Astrocyte (in vitro differentiated cells and primary cell): Measurements from ENCODE around the gene SNCA. TPM values are rescaled to one million over a fixed set of nuclear protein-coding genes. Genes with fewer than 3 reads are reported as not detected.

Source experiments
- DNase-seq: peaks from one replicate; pipeline ENCODE4 v3.0.0-alpha.2; 2010; ENCODE audit warnings: low read depth
- FAIRE-seq: peaks from 2 replicates; lab custom pipeline; 2011; peaks lifted over from hg19 to GRCh38; lab: Jason Lieb, UNC
- H2AFZ ChIP-seq: 2 replicates; pipeline ENCODE4 v1.6.0; 2012; ENCODE audit warnings: low read depth, low read length, inconsistent platforms
- H3K27ac ChIP-seq: 2 replicates; pipeline ENCODE4 v1.5.1; 2011; ENCODE audit warnings: low read depth, low read length, inconsistent platforms
- H3K27me3 ChIP-seq: 2 replicates; pipeline ENCODE4 v1.6.0; 2011; ENCODE audit warnings: low read length, inconsistent platforms; ENCODE audit not compliant: insufficient read depth
- H3K36me3 ChIP-seq: 2 replicates; pipeline ENCODE4 v1.5.1; 2011; ENCODE audit warnings: low read length, inconsistent platforms; ENCODE audit not compliant: insufficient read depth
- H3K4me1 ChIP-seq: 2 replicates; pipeline ENCODE4 v1.5.1; 2011; ENCODE audit warnings: low read length, inconsistent platforms; ENCODE audit not compliant: insufficient read depth
- H3K4me2 ChIP-seq: 2 replicates; pipeline ENCODE4 v1.6.0; 2012; ENCODE audit warnings: low read length, inconsistent platforms
- H3K4me3 ChIP-seq: 2 replicates; pipeline ENCODE4 v1.5.1; 2011; ENCODE audit warnings: low read depth, mild to moderate bottlenecking, low read length, inconsistent platforms; ENCODE audit not compliant: insufficient read depth
- H3K79me2 ChIP-seq: 2 replicates; pipeline ENCODE4 v1.6.0; 2012; ENCODE audit warnings: mild to moderate bottlenecking, low read length, inconsistent platforms; ENCODE audit not compliant: insufficient read depth
- H3K9ac ChIP-seq: 2 replicates; pipeline ENCODE4 v1.6.0; 2012; ENCODE audit warnings: mild to moderate bottlenecking, low read length, inconsistent platforms
- H3K9me3 ChIP-seq: 2 replicates; pipeline ENCODE4 v1.5.1; 2012; ENCODE audit warnings: low read depth, mild to moderate bottlenecking, low read length, inconsistent platforms; ENCODE audit not compliant: insufficient read depth
- H4K20me1 ChIP-seq: 2 replicates; pipeline ENCODE4 v1.6.0; 2012; ENCODE audit warnings: low read length, inconsistent platforms; ENCODE audit not compliant: insufficient read depth
- H3K27ac Mint-ChIP-seq: one replicate; pipeline ENCODE4 v1.8.0; 2021; ENCODE audit warnings: mild to moderate bottlenecking, mixed read lengths; ENCODE audit not compliant: unreplicated experiment
- H3K27me3 Mint-ChIP-seq: one replicate; pipeline ENCODE4 v1.8.0; 2021; ENCODE audit warnings: low read depth, mixed read lengths; ENCODE audit not compliant: unreplicated experiment
- H3K36me3 Mint-ChIP-seq: one replicate; pipeline ENCODE4 v1.8.0; 2021; ENCODE audit warnings: low read depth, mixed read lengths; ENCODE audit not compliant: unreplicated experiment
- H3K4me1 Mint-ChIP-seq: one replicate; pipeline ENCODE4 v1.8.0; 2021; ENCODE audit warnings: low read depth, mixed read lengths; ENCODE audit not compliant: unreplicated experiment
- H3K4me3 Mint-ChIP-seq: one replicate; pipeline ENCODE4 v1.8.0; 2021; ENCODE audit warnings: mild to moderate bottlenecking, moderate library complexity, mixed read lengths; ENCODE audit not compliant: unreplicated experiment
- H3K9me3 Mint-ChIP-seq: one replicate; pipeline ENCODE4 v1.8.0; 2021; ENCODE audit warnings: mild to moderate bottlenecking, mixed read lengths; ENCODE audit not compliant: unreplicated experiment
- EZH2 ChIP-seq: IDR thresholded peaks from 2 replicates; pipeline ENCODE4 v1.6.1; 2012; ENCODE audit warnings: mild to moderate bottlenecking, low read length, inconsistent platforms; ENCODE audit not compliant: insufficient read depth
- total RNA-seq: library from RNA; stranded (reverse); gene quantifications from 2 replicates; pipeline ENCODE4 v1.2.1, GENCODE V29; 2021
- TF ChIP-seq, protein P1 (sequence below): IDR thresholded peaks from 2 replicates; pipeline ENCODE4 v1.5.1; 2011; ENCODE audit warnings: low read depth, mild to moderate bottlenecking, inconsistent platforms, low read length, moderate library complexity; ENCODE audit not compliant: insufficient read depth

SNCA gene
- total RNA-seq, 1 donor from 2014 or later, result 27.3 TPM

DNA sequence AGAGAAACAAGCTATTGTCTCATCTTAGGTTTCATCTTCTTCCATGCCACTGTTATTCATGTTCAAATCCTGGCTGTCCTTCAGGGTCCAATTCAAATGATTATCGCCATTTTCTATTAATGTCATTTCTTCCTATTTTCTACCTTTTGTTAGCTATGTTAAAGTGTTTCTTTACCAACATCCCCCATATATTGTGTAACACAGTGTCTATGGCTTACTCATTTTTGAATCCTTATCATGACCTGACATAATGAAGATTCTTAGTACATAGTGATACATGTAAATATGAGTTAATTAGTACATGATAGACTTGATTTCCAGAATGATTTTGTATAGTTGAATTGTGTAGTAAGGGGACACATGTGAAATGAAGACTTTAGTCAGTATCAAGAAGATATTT, 152.4 kb downstream of the SNCA start:
- peaks cover 15% of the 10 kb centered on the region for H3K36me3 Mint-ChIP-seq
- Histone ChIP-seq H3K4me1 (no peaks in the 10 kb centered on the region), H3K79me2 (no peaks in the 10 kb centered on the region), H3K36me3 (no peaks in the 10 kb centered on the region), H2AFZ (no peak overlapping the region), H3K27ac (no peak overlapping the region), H3K4me3 (no peak overlapping the region), H3K27me3 (no peaks in the 10 kb centered on the region), H3K9me3 (no peaks in the 10 kb centered on the region), H3K9ac (no peak overlapping the region), H4K20me1 (no peaks in the 10 kb centered on the region), H3K4me2 (no peak overlapping the region)
- DNase-seq, result no peak
- no peak for TF ChIP-seq EZH2
- TF ChIP-seq, protein P1, sequence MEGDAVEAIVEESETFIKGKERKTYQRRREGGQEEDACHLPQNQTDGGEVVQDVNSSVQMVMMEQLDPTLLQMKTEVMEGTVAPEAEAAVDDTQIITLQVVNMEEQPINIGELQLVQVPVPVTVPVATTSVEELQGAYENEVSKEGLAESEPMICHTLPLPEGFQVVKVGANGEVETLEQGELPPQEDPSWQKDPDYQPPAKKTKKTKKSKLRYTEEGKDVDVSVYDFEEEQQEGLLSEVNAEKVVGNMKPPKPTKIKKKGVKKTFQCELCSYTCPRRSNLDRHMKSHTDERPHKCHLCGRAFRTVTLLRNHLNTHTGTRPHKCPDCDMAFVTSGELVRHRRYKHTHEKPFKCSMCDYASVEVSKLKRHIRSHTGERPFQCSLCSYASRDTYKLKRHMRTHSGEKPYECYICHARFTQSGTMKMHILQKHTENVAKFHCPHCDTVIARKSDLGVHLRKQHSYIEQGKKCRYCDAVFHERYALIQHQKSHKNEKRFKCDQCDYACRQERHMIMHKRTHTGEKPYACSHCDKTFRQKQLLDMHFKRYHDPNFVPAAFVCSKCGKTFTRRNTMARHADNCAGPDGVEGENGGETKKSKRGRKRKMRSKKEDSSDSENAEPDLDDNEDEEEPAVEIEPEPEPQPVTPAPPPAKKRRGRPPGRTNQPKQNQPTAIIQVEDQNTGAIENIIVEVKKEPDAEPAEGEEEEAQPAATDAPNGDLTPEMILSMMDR, result no peak
- no peak for FAIRE-seq
- peak overlapping the region; percentile 82 for H3K4me3 Mint-ChIP-seq
- H3K27ac Mint-ChIP-seq, result no peak overlapping the region
- peaks cover 3% of the 10 kb centered on the region for H3K4me1 Mint-ChIP-seq
- H3K27me3 Mint-ChIP-seq, result no peaks in the 10 kb centered on the region
- H3K9me3 Mint-ChIP-seq, result no peaks in the 10 kb centered on the region

DNA sequence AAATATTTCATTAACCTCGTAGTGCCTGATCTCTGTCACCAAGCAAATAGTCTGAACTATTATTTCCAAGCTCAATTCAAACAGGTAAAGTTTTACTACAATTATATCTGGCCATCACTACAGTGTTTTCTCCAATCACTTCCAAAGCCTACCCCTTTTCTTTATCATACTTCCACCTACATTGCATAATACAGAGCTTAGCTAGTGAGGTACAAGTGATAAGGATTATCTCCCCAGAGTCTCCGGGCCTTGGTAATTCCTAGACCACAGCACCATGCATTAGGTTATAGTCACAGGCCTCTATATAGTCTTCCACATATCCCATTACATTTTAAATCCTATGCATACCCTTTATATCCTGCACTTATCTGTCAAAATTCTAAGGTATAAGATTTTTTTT, 154.2 kb downstream of the SNCA start:
- H3K4me3 ChIP-seq, result no peak overlapping the region
- Mint-ChIP-seq H3K4me3 (peak overlapping the region; percentile 82), H3K36me3 (peaks cover 13% of the 10 kb centered on the region), H3K27ac (no peak overlapping the region), H3K9me3 (no peaks in the 10 kb centered on the region), H3K27me3 (no peaks in the 10 kb centered on the region), H3K4me1 (peaks cover 3% of the 10 kb centered on the region)
- H3K27ac ChIP-seq, result no peak overlapping the region
- no peaks in the 10 kb centered on the region for H3K27me3 ChIP-seq
- no peaks in the 10 kb centered on the region for H3K9me3 ChIP-seq
- H3K36me3 ChIP-seq, result no peaks in the 10 kb centered on the region
- H4K20me1 ChIP-seq, result no peaks in the 10 kb centered on the region
- no peak overlapping the region for H3K9ac ChIP-seq
- H3K4me1 ChIP-seq, result no peaks in the 10 kb centered on the region
- H3K79me2 ChIP-seq, result no peaks in the 10 kb centered on the region
- TF ChIP-seq, protein P1, result no peak
- no peak for TF ChIP-seq EZH2
- no peak overlapping the region for H2AFZ ChIP-seq
- FAIRE-seq (no peak), DNase-seq (no peak)
- no peak overlapping the region for H3K4me2 ChIP-seq

DNA sequence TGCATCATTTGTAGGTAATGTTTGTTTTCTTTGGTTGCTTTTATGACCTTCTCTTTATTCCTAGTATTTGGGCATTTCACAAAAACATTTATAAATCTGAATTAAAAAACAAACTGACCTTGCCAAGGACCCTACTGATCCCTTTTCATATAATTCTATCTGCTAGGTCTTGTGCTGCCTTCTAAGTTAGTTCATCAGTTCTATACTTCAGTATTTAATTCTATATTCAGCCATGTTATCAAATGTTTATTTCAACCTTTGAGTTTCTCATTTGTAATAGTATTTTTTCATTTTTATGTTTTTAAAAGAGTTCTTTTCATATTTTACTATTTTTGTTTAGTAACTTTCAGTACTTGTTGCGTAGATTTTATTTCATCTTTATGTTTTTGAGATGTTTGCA, 155.3 kb downstream of the SNCA start:
- Mint-ChIP-seq H3K4me3 (peak overlapping the region; percentile 82), H3K9me3 (peaks cover 5% of the 10 kb centered on the region), H3K36me3 (peaks cover 10% of the 10 kb centered on the region), H3K27me3 (no peaks in the 10 kb centered on the region), H3K27ac (peak overlapping the region; percentile 84), H3K4me1 (peaks cover 3% of the 10 kb centered on the region)
- H3K4me2 ChIP-seq, result no peak overlapping the region
- TF ChIP-seq, protein P1, result no peak
- TF ChIP-seq EZH2, result no peak
- no peaks in the 10 kb centered on the region for H3K4me1 ChIP-seq
- no peaks in the 10 kb centered on the region for H3K9me3 ChIP-seq
- no peak overlapping the region for H3K4me3 ChIP-seq
- H3K9ac ChIP-seq, result no peak overlapping the region
- no peak for DNase-seq
- no peaks in the 10 kb centered on the region for H3K79me2 ChIP-seq
- no peak for FAIRE-seq
- no peaks in the 10 kb centered on the region for H4K20me1 ChIP-seq
- no peak overlapping the region for H3K27ac ChIP-seq
- H2AFZ ChIP-seq, result no peak overlapping the region
- H3K36me3 ChIP-seq, result no peaks in the 10 kb centered on the region
- H3K27me3 ChIP-seq, result no peaks in the 10 kb centered on the region
